Measurements from ENCODE around the gene RTN4R.

Gene RTN4R

DNA sequence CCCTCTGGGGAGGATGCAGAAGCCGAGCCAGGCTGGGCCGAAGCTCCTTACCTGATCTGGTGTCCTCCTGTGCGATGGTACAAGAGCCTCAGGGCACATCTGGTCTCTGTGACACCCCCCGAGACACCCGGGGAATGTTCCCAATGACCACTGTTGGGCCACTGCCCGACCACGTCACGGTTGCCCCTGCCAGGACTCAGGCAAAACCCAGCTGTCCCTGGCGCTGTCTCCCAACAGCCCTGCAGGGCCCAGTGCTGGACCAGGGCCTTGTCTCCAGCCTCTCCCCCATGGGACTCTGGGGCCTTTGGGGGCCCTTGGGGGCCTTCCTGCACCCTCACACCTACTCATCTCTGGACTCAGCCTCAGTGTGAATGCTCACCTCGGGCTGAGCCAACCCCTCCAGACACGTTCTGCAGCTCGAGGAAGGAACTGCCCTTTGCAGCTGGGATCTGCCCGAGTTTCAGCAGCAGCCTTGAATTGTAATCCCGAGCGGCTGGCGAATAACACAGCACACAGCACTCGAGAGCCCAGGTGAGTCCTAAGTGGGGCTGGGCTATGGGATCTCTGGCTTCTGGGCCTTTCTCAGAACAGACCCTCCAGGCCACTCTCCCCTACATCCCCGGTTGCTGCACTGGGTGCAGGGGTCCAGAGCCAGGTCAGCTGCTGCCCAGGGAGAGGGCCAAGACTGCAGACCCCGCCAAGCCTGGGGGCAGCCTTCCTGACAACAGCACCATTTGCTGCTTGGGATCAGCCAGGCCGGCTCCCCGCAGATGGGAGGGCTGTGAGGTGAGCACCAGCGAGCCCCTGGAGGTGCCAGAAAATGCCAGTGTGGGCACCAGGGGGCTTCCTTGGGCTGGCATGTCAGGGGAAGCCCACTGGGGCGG lies 39.8 kb downstream of the RTN4R start:
- FAIRE-seq = no peak

DNA sequence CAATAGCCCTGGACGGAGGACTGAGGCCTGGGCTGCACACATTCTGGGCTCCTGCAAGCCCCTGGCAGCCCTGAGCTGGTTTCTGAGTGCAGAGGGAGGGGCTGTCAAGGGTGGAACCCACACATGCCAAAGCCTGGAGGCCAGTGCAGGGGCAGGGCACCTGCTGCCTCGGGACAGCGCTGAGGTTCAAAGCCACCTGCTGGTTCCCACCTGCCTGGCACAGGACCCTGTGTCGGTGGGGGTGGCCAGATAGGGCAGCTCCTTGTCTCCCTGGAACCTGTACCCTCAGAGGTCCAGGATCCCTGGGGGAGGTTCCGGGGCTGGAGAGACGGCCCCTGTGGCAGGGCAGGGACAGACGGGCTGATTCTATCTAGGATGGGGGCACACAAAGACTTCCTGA lies 40.8 kb downstream of the RTN4R start:
- FAIRE-seq = no peak

DNA sequence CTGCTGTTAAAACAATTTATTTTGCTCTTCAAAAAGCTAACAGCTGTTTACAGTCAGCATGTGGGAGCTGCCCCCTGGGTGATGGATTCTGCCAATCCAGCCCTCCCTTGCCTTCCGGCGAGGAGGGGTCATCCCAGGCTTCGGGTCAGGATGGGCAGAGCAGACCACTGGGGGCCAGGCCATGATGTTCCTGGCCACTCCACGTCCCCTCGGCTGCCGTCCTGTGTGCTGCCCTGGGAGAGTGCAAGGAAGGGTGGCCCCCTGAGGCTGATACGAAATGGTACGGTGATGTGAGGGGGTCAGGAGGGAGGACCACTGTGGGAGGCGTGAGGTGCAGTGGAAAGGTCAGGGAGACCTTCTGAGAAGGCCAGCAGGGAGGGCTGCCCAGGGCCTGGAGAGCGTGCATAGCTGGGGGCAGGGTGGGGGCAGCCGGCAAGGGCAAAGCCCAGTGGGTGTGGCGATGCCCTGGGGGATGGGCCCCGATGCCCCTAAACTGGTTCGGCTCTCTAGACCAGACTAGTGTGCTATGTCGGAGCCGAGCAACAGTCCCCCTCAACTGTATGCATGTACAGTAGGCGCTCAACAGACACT lies 41.3 kb downstream of the RTN4R start:
- no peak for FAIRE-seq

DNA sequence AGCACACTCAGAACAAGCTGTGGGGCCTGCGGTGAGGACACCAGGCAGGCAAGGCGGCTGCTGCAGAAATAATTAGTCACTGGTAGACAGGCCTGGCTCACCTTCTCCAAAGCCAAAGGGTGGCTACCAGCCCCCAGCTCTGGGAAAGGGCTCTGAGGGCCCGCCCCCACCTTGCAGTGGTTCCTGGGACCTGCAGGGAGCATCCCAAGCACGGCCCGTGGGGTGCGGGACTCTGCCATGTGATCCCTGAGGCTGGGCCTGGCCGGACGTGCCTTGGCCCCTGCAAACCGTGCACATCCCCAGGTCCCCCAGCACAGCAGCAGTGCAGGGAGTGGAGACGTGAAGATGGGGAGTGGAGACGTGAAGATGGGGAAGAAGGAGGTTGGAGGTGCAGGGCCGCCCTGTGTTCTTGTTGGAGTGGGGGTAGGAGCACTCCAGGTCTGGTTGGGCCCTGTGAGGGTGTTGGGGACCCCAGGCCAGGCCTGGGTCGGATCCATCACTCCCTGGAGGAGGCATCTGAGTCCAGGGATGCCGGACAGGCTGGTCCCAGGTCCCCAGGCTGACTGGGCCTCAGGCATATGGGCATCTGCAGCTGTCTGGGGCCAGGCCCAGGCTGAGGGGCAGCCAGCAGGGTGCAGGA lies 41.9 kb downstream of the RTN4R start:
- FAIRE-seq = no peak

DNA sequence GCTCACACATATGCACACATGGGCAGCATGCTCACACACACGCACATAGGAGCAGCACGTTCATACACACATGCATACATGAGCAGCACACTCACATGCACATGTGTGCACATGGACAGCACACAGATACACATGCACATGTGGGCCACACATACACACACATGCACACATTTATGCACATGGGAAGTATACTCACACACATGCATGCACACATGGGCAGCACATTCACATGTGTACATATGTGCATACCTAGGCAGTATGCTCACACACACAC lies 42.5 kb downstream of the RTN4R start:
- no peak for FAIRE-seq

DNA sequence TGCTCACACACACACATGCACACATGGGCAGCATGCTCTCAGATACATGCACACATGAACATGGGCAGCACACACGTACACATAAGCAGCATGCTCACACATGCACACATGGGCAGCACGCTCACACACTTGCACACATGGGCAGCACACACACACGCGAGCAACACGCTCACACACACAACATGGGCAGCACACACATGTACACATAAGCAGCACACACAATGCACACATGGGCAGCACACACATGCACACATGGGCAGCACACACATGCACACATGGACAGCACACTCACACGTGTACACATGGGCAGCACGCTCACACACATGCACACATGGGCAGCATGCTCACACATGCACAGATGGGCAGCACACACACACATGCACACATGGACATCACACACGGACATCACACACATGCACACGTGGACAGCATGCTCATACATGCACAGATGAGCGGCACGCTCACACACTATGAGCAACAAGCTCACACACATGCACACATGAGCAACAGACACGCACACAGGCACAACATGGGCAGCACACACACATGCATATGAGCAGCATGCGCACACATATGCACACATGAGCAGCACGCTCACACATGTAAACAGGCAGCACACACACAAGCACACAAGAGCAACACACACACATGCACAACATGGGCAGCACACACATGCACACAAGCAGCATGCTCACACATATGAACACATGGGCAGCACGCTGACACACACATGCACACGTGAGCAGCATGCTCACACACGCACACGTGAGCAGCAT lies 43.0 kb downstream of the RTN4R start:
- no peak for FAIRE-seq

DNA sequence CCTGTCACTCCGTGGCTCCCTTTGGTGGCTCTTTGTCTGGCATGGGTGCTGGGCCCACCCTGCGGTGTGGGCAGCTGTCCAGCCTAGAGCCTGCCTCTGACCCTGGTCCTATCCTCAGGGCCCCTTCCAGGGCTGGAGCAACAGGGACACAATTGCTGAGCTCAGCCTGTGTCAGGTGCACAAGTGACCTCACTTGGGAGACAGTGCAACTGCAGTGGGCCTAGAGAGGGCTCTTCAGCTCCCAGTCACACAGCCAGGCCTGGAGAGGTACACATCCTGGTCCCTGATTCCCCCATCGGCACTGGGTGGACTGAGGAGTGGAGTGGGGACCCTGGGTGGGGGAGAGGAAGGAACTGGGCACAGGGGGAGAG lies 43.9 kb downstream of the RTN4R start:
- no peak for FAIRE-seq

DNA sequence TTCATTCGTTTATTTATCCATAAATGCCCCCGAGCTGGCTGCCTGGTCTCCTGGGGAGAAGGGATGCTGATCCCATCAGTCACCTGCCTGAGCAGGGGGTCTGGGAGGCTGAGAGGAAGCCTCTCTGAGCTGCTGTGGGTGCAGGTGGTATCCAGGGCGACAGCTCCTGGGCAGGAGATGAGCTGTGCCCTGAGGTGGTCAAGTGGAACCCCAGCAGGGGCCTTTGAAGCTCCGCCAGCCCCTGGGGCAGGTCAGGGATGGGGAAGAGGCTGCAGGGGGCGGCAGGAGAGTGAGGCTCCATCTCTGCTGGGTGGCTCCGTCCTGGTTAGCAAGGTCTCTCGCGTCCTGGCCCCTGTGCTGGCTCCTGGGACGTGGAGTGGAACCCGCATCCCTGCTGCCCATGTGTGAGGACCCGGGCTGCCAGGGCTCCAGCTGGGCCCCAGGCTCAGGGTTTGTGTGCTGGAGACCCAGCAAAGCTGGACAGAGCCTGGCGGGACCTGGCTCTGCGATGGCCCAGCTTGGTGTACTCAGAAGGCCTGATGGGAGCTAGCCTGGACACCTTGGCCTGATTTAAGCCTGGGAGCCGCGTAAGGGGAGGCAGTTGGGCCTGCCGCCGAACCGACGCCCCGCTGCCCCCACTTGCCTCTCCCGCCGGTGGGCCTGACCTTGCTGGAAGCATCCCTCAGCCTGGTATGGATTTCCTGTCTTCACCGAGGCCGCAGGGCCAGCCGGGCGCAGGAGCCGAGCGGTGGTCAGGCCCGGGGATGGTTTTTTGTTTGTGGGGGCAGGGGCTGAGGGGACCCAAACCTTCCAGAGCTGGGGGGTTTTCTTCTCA lies 44.5 kb downstream of the RTN4R start:
- no peak for FAIRE-seq

DNA sequence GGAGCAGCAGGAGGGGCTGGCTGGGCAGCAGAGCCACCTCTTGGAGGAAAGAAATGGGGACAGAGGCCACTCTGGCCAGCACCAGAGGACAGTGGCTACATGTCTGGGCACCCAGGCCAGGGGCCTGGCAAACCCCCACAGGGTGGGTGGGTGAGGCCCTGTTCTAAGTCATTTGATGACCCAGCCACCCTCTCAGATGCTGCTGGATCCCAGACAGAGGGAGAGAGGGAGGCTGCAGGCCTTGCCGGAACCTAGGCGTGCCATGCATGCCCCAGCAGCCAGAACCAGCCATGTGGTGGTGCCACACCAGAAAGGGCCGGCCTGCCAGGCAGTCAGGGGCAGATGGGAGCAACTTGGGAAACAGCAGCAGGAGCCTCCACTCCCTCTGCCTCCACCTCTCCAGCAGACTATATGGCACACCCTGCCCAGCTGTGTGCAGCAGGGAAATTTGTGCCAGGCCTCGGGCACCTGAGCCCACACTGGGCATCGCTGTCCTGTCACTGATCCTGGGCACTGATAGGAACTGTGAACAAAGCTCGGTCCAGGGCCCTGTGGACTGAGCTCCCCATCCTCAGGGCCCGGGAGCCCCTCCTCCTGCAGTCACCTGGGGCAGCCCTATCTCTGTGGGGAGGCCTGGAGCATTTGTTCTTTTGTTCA lies 45.2 kb downstream of the RTN4R start:
- no peak for FAIRE-seq

DNA sequence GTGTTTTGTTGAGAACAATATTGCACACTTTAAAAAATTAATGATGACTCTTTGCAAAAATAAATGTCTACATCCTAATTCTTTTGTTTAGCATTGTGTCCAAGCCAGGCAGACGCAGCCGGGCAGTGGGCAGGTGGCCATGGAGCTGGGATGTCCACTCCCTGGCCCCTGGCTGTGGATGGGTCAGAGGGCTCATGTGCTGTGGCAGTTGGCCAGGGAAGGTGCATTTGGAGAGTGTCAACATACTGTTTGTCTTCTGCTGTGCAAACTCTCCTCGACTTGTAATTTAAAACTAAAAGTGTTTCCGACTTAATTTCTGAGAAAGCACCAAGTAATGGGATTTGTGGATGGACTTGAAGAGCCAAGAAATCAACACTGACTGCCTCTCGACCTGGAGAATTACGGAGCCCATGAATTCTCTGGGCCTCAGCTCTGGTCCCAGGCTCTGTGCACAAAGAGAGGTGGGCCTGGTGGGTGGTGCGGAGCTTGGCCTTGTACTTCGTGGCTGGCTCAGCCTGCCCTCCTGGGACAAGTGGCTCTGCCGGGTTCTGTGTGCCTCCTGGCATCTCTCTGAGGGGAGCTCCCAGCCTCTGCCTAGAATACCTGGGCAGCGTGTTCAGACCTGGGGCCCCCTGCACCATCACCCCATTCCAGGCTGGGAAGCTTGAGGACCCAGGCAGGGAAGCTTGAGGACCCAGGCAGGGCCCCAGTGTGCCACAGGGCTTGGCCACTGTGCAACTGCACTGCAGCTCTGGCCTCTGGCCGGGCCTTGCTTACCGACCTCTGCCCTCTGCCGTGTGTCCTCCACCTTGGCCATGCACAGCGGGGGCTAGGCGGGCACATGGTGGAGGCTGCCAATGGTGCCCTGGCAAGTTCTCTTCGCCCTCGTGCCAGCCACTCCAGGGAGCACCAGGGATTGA lies 46.4 kb downstream of the RTN4R start:
- FAIRE-seq = no peak

DNA sequence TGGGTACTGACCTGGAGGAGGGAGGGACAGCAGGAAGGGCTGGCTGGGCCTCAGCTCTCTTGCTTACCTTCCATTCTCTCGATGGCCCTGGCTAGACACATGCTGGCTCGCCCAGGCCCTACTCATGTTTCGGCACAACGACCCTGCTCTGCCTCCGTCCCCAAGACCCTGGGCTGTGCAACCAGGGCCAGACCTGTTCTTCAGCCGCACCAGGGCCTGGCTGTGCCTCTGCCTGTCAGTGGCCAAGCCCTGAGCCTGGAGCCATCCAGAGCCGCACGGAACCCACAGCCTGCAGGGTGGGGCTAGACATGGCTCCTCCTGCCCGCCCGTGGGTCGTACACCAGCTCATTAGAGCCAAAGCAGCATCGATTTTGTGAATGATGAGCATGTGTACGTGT lies 47.5 kb downstream of the RTN4R start:
- FAIRE-seq = no peak

DNA sequence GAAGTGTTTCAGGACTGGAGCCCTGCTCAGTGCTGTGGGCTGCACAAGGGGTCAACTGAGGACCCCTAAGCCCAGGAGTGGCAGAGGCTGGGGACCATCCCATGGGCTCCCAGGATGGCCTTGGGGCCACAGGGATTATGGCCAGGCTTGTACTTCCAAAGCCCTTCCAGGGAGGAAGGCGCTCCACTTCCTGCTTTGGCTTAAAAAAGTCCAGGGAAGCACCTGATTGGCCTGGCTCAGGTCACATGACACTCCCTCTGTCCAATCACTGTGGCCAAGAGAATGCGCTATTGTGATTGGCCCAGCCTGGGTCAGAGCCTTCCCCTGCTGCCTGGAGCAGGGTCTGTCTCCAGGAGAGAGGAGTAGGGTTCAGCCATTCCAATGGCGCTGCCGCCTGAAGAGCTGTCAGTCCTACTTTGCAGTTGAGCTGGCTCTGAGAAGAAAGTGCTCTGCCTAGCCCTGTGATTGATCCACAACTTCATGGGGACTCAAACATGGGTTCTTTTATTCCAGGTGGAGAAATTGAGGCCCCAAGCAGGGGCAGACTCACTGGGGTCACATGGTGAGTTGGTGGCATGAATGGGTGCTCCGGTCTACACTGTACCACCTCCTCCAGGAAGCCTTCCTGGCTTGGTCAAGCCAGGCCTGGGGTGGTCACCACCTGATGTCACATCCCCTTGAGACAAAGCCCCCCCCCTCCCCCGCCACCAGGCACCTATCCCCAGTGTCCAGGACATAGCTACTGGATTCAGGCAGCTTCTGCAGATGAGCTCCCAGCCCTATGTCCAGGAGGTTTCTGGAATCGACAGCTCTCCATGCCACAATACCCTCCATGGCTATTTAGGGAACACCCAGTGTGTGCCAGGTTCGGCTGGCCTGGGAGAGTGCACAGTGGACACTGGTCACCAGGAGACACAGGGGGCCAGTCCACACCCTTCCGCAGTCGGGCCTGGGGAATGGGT lies 48.2 kb downstream of the RTN4R start:
- no peak for FAIRE-seq

DNA sequence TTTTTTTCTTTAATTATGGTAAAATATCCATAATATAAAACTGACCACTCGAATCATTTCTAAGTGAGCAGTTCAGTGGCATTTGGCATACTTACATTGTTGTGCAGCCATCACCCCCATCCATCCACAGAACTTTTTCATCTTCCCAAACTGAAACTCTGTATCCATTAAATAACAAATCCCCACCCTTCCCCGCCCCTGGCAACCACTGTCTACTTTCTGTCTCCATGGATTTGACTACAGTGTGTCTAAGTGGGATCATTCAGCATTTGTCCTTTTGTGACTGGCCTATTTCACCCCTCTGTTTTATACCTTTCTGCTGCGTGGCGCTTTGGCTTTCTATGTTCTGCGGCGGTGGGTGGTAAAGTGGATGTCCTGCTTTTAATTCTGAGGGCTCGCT lies 49.1 kb downstream of the RTN4R start:
- no peak for FAIRE-seq

DNA sequence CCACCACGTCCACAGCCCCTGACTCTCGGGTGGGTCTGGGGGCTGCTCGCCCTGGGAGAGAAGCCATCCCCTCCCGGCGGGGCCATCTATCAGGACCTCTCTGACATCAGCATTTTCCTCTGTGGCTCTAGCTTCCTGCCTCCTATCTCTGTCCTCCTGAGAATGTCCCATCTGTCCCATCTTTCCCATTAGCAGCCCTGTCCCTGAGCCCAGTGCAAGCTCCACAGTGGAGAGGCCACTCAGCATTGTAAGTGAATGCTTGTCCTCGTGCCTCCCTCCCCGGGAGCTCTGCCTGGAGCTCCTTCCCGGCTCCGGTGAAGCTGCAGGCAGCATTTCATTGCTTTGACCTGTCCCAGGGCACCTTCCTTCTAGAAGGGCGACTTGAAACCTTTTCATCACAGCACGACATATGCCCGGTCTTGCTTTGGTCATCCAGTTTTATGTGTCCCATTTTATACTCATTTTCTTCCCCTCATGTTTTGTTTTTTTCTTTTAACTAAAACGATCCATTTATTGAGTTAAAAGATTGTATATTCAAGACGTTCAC lies 49.7 kb downstream of the RTN4R start:
- FAIRE-seq = no peak

DNA sequence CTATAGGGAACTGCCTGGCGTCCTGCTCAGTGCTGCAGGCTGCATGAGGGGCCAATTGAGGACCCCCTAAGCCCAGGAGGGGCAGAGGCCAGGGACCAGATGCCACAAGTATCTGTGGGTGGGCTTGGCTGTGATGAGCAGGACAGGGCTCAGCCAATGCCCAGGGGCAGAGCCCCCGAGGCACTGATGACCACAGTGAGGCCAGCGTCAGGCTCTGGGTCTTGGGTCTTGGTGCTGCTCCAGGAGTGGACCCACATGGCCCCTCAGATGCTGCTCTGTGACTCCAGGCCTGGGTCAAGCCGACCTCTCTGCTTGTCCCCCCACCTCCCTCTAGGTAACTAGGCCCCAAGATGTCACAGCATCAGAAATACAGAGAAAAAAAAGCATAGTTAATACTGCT lies 50.6 kb downstream of the RTN4R start:
- no peak for FAIRE-seq

DNA sequence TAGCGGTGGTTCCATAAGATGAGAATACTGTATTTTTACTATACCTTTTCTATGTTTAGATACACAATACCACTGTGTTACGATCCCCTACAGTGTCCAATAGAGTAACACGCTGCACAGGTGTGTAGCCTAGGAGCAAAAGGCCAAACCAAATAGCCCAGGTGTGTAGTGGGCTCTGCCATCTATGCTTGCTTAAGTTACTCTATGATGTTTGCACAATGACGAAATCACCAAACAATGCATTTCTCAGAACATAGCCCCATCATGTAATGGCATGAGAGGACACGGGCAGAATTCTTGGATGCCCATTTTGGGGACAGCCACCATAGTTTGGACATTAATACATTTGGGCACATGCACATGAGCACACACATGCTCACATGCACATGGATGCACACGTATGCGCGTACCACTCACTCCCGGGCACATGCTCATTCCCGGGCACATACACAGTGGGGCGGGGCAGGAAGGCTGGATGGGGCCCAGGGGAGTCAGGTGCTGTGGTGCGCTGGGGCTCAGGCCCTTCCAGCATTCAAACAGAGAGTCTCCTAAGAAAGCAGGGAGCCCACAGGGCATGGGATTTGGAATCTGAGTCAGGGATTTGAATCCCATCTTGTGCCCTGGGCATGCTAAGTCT lies 51.1 kb downstream of the RTN4R start:
- no peak for FAIRE-seq

DNA sequence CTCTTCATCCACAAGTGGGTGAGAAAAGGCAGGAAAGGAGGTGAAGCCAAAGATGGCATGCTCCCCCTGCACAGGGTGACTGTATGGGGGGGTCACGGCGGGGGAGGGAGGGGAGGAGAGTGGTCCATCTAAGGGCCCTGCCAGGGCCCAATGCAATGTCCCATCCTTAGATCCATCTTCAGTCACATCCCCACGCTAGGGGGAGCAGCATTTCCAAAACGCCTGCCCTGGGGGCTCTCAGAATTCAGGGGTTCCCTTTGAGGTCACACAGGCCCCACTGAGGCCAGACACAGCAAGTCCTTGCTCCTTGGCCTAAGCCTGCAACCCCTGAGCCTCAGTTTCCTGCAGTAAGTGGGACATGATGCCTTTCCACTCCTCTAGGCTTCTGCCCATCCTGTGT lies 52.4 kb downstream of the RTN4R start:
- no peak for FAIRE-seq

DNA sequence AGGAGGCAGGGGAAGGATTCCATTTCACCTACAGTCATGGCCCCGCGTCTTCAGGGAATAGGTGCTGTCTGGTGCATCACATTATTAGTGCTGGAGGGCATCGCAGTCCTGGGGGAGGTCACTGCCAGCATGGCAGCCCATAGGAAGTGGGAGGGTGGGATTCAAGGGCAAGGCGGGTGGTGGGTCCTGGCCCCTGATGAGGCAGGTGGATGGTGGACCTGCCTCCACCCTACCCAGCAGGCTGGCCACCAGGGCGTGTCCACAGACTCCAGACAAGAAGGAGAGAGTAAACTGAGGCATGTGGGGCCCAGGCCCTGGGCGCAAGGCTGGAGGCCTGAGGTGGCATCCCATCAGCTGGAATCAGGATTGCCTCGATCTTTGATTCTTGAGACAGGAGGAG lies 53.3 kb downstream of the RTN4R start:
- no peak for FAIRE-seq

All from TTC549 (cell line).